Measurements from ENCODE around the gene PCYT2.

DNA sequence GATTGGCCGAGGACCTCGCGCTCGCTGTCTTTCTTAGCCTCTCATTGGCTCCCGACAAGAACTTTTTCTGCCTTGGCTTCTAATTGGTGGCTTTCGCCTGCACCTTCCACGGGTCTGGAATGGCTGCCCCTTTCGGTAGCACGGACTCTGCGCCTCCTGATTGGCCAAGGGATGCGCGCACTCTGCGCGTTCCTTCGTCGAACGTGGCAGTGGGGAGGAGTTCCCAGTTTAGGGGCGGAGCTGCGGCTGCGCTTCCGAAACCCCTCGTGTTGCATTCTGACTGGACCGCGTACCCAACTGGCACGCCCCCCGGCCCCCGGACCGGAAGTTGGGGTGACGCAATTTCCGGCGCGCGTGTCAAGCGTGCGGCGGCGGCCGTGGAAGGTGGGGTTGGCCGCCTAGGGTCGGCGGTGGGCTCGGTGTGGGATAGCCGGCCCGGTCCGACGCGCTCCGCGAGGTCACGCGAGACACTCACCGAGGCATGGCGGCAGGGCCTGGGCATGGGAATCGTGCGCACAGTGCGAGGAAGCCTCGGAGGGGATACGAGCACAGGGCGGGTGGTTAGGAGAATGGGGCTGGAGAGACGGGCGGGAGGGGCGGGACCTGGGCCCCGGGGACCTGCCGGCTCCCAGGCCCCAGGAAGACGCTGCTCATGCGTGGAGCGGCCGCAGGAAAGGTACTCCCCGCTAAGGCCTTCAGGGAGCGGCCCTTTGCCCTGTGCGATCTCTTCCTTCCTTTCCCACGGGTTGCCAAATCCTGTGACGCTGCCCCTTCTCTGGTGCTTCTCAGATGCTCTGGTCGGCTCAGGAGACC lies 50.2 kb downstream of the PCYT2 start:
- TF ChIP-seq POLR2AphosphoS5 (IDR thresholded peaks at IDR 0.05; ENCODE audit: low read depth, low read length): peak; percentile 90
- TF ChIP-seq, protein P1, sequence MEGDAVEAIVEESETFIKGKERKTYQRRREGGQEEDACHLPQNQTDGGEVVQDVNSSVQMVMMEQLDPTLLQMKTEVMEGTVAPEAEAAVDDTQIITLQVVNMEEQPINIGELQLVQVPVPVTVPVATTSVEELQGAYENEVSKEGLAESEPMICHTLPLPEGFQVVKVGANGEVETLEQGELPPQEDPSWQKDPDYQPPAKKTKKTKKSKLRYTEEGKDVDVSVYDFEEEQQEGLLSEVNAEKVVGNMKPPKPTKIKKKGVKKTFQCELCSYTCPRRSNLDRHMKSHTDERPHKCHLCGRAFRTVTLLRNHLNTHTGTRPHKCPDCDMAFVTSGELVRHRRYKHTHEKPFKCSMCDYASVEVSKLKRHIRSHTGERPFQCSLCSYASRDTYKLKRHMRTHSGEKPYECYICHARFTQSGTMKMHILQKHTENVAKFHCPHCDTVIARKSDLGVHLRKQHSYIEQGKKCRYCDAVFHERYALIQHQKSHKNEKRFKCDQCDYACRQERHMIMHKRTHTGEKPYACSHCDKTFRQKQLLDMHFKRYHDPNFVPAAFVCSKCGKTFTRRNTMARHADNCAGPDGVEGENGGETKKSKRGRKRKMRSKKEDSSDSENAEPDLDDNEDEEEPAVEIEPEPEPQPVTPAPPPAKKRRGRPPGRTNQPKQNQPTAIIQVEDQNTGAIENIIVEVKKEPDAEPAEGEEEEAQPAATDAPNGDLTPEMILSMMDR (IDR thresholded peaks at IDR 0.05 in 2 of 3, conservative IDR thresholded peaks at IDR 0.05 in 1 of 3; ENCODE audit: borderline replicate concordance in 1 of 3, insufficient read depth in 1 of 3, low read depth in 2 of 3, low read length in 2 of 3): no peak
- TF ChIP-seq POLR2A (IDR thresholded peaks at IDR 0.05; ENCODE audit: borderline replicate concordance, extremely low read depth, insufficient read depth, insufficient read length): peak; percentile 87
- TF ChIP-seq CEBPB (IDR thresholded peaks at IDR 0.05; ENCODE audit: low read depth): no peak
- no peak for TF ChIP-seq RAD21 (IDR thresholded peaks at IDR 0.05; ENCODE audit: low read depth)
- TF ChIP-seq EZH2phosphoT487 (IDR thresholded peaks at IDR 0.05; ENCODE audit: borderline replicate concordance): no peak
- no peak for TF ChIP-seq SIN3A (IDR thresholded peaks at IDR 0.05; ENCODE audit: low read depth)
- TF ChIP-seq, protein P2, sequence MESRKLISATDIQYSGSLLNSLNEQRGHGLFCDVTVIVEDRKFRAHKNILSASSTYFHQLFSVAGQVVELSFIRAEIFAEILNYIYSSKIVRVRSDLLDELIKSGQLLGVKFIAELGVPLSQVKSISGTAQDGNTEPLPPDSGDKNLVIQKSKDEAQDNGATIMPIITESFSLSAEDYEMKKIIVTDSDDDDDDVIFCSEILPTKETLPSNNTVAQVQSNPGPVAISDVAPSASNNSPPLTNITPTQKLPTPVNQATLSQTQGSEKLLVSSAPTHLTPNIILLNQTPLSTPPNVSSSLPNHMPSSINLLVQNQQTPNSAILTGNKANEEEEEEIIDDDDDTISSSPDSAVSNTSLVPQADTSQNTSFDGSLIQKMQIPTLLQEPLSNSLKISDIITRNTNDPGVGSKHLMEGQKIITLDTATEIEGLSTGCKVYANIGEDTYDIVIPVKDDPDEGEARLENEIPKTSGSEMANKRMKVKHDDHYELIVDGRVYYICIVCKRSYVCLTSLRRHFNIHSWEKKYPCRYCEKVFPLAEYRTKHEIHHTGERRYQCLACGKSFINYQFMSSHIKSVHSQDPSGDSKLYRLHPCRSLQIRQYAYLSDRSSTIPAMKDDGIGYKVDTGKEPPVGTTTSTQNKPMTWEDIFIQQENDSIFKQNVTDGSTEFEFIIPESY (IDR thresholded peaks at IDR 0.05; ENCODE audit: extremely low read depth, insufficient replicate concordance, low read length): no peak
- peak; percentile 58; the same call in 1 of the 2 replicates for TF ChIP-seq ZFX (IDR thresholded peaks at IDR 0.05)
- TF ChIP-seq EGR1 (IDR thresholded peaks at IDR 0.05; ENCODE audit: low read depth): no peak
